ENCODE data around the gene NDC80. TPM values are rescaled to one million over a fixed set of nuclear protein-coding genes. Genes with fewer than 3 reads are reported as not detected.
"Not testable (repeated sequence)": the region's sequence is repeated elsewhere in the genome, so short reads cannot be mapped to it uniquely, and the experiment has no call there.

Gene NDC80
- total RNA-seq, 8 experiments from 2014 or later = 1.7 to 42.4 (median 4.3) TPM

- no peak for ATAC-seq (replicated peaks in 6 of 8)
- H3K4me1 ChIP-seq (replicated peaks in 1 of 2) = no peaks in the 10 kb centered on the region
- WGBS, 10 experiments = 40 to 100% (median 82%) methylated on average over 1 of the region's 1 CpG; no CpG with 5 or more reads in 2 of the 10 experiments
- in situ Hi-C loops (cut with MboI; ENCODE audit: low pct_unique_long_range_greater_than_20kb in 2 of 9, low sequenced_read_pairs in 9 of 9, unreplicated experiment in 9 of 9) = loop anchor here in 4 of 9 experiments (10.0 to 25.0 kb wide), 4 partner anchors 426 to 1676 kb away; no protein-coding TSS in a partner anchor
- H3K27ac ChIP-seq = no peak overlapping the region
- H3K4me3 ChIP-seq = no peak overlapping the region
Measured at GRCh38 chr18:2538236-2538635, 33.1 kb upstream of the NDC80 start.

- ATAC-seq (replicated peaks in 6 of 8) = no peak
- in situ Hi-C loops (cut with MboI; ENCODE audit: low pct_unique_long_range_greater_than_20kb in 2 of 9, low sequenced_read_pairs in 9 of 9, unreplicated experiment in 9 of 9) = loop anchor here in 4 of 9 experiments (10.0 to 25.0 kb wide), 4 partner anchors 427 to 1677 kb away; no protein-coding TSS in a partner anchor
- Histone ChIP-seq H3K4me3 (no peak overlapping the region), H3K27ac (no peak overlapping the region), H3K4me1 (replicated peaks in 1 of 2) (no peaks in the 10 kb centered on the region)
- WGBS, 10 experiments = 0 to 80% (median 30%) methylated on average over 1 of the region's 1 CpG; no CpG with 5 or more reads in 2 of the 10 experiments
Measured at GRCh38 chr18:2538844-2539243, 32.5 kb upstream of the NDC80 start.

DNA sequence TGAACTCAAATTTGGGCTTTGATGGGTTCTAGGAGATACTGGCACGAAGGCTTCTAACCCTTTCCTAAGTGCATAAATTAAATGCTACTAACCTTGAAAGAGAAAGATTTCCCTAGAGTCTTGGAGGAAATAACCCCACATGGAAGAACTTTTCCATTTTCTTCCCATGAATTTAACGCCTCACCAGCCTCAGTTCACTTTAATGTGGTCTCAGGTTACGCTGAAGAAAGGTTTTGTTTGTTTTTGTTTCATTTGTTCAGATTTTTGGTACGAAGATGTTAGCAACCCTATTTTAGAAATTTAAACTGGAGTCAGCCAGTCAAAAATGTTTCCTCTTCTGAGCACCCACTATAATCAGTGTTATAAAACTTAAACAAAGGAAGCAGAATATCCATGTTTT, 30.8 kb upstream of the NDC80 start:
- WGBS, 10 experiments = 75 to 100% (median 87%) methylated on average over 1 to 4 of the region's 4 CpGs
- Histone ChIP-seq H3K4me3 (no peak overlapping the region), H3K27ac (no peak overlapping the region), H3K4me1 (replicated peaks in 1 of 2) (no peaks in the 10 kb centered on the region)
- in situ Hi-C loops (cut with MboI; ENCODE audit: low pct_unique_long_range_greater_than_20kb in 2 of 9, low sequenced_read_pairs in 9 of 9, unreplicated experiment in 9 of 9) = loop anchor here in 4 of 9 experiments (25.0 kb wide), 3 partner anchors 428 to 1678 kb away; no protein-coding TSS in a partner anchor
- no peak for ATAC-seq (replicated peaks in 6 of 8)

- ATAC-seq (replicated peaks in 6 of 8) = peak in 3 of 8 experiments; percentile 27 to 39 (median 38)
- not testable (repeated sequence) for H3K4me1 ChIP-seq (replicated peaks in 1 of 2); H3K27ac ChIP-seq; H3K4me3 ChIP-seq
- WGBS, 10 experiments = no CpG with 5 or more reads among the region's 3 CpGs
- in situ Hi-C loops (cut with MboI; ENCODE audit: low pct_unique_long_range_greater_than_20kb in 2 of 9, low sequenced_read_pairs in 9 of 9, unreplicated experiment in 9 of 9) = loop anchor here in 4 of 9 experiments (25.0 kb wide), 3 partner anchors 430 to 1680 kb away; no protein-coding TSS in a partner anchor
Measured at GRCh38 chr18:2541925-2542563, 29.3 kb upstream of the NDC80 start.

- in situ Hi-C loops (cut with MboI; ENCODE audit: low pct_unique_long_range_greater_than_20kb in 2 of 9, low sequenced_read_pairs in 9 of 9, unreplicated experiment in 9 of 9) = loop anchor here in 4 of 9 experiments (25.0 kb wide), 3 partner anchors 433 to 1683 kb away; no protein-coding TSS in a partner anchor
Measured at GRCh38 chr18:2545155-2545554, 26.2 kb upstream of the NDC80 start.

DNA sequence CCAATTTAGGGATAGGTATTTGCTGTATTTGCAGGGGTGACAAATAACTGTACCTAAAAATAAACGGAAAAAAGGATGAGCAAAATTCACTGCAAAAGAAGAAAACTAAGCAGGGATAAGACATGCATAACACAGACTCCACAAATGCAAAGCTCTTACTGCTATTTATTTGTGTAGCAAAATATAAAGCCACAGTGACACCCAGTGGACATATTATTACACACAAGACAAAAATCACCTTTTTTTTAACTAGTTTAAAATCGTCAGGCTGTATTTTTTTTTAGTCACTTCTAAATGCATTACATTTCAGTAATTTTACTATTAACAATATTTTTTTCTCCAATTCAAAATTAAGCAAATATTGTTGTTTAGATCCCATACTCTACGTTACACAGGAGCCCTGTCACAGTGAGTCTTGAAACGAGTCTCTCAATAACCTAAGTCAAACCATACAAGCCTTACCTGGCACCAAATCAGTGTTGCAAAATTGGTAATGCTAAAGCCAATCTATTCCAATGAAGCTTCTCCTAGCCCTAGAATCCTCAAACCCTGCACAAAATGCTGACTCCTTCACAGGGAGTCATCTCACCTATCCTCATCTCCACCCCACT, 23.8 kb upstream of the NDC80 start:
- Histone ChIP-seq H3K4me1 (replicated peaks in 1 of 2) (no peaks in the 10 kb centered on the region), H3K27ac (no peak overlapping the region), H3K4me3 (no peak overlapping the region)
- ATAC-seq (replicated peaks in 6 of 8) = peak in 5 of 8 experiments; percentile 45 to 69 (median 63)
- in situ Hi-C loops (cut with MboI; ENCODE audit: low pct_unique_long_range_greater_than_20kb in 2 of 9, low sequenced_read_pairs in 9 of 9, unreplicated experiment in 9 of 9) = loop anchor here in 4 of 9 experiments (25.0 kb wide), 3 partner anchors 435 to 1685 kb away; no protein-coding TSS in a partner anchor
- 0 to 68% (median 40%) methylated on average over 1 to 4 of the region's 4 CpGs for WGBS, 10 experiments

More at GRCh38 chr18:2545155-2545554, 26.2 kb upstream of the NDC80 start:
- Histone ChIP-seq H3K4me3 (no peak overlapping the region), H3K27ac (no peak overlapping the region), H3K4me1 (replicated peaks in 1 of 2) (no peaks in the 10 kb centered on the region)
- no peak for ATAC-seq (replicated peaks in 6 of 8)
- WGBS, 10 experiments = 31 to 100% (median 87%) methylated on average over 2 of the region's 2 CpGs; no CpG with 5 or more reads in 2 of the 10 experiments

DNA sequence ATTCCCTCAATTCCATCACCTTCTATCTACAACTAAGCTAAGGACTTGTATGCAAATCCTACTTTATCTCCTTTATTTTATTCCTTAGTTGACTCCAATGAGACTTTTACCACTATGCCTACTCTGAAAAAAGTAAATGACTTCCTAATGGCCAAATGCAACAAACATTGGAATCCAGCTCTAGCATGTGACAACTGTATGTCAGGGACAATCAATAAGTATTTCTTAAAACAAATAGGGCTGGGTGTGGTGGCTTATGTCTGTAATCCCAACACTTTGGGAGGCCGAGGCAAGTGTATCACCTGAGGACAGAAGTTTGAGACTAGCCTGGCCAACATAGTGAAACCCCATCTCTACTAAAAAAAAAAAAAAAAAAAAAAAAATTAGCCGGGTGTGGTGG, 21.9 kb upstream of the NDC80 start:
- ATAC-seq (replicated peaks in 6 of 8) = no peak
- 83 to 100% (median 100%) methylated on average over 1 to 2 of the region's 2 CpGs; no CpG with 5 or more reads in 1 of the 10 experiments for WGBS, 10 experiments
- no peaks in the 10 kb centered on the region for H3K4me1 ChIP-seq (replicated peaks in 1 of 2)
- no peak overlapping the region for H3K4me3 ChIP-seq
- in situ Hi-C loops (cut with MboI; ENCODE audit: low pct_unique_long_range_greater_than_20kb in 2 of 9, low sequenced_read_pairs in 9 of 9, unreplicated experiment in 9 of 9) = loop anchor here in 4 of 9 experiments (25.0 kb wide), 3 partner anchors 437 to 1687 kb away; no protein-coding TSS in a partner anchor
- no peak overlapping the region for H3K27ac ChIP-seq

DNA sequence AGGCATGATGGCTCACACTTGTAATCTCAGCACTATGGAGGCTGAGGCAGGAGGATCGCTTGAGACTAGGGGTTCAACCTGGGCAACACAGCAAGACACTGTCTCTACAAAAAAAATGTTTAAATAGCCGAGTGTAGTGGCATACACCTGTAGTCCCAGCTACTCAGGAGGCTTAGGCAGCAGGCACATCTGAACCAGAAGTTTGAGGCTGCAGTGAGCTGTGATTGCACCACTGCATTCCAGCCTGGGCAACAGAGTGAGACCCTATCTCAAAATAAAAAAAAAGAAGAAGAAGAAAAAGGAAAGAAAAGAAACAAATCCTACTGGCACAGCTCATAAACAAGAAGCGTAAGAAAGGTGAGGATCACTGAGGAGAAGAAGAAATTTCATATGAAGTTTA, 19.9 kb upstream of the NDC80 start:
- H3K27ac ChIP-seq = no peak overlapping the region
- in situ Hi-C loops (cut with MboI; ENCODE audit: low pct_unique_long_range_greater_than_20kb in 2 of 9, low sequenced_read_pairs in 9 of 9, unreplicated experiment in 9 of 9) = loop anchor here in 4 of 9 experiments (25.0 kb wide), 1 partner anchor 1689 kb away; no protein-coding TSS in a partner anchor
- H3K4me1 ChIP-seq (replicated peaks in 1 of 2) = no peaks in the 10 kb centered on the region
- H3K4me3 ChIP-seq = no peak overlapping the region
- no peak for ATAC-seq (replicated peaks in 6 of 8)
- WGBS, 10 experiments = 44 to 100% (median 83%) methylated on average over 1 to 3 of the region's 3 CpGs

GRCh38 chr18:2554696-2555095, 16.7 kb upstream of the NDC80 start:
- in situ Hi-C loops (cut with MboI; ENCODE audit: low pct_unique_long_range_greater_than_20kb in 2 of 9, low sequenced_read_pairs in 9 of 9, unreplicated experiment in 9 of 9) = loop anchor here in 4 of 9 experiments (25.0 kb wide), 1 partner anchor 1692 kb away; no protein-coding TSS in a partner anchor
- H3K4me3 ChIP-seq = no peak overlapping the region
- WGBS, 10 experiments = 75 to 100% (median 93%) methylated on average over 1 to 4 of the region's 4 CpGs; no CpG with 5 or more reads in 1 of the 10 experiments
- no peak overlapping the region for H3K27ac ChIP-seq
- ATAC-seq (replicated peaks in 6 of 8) = no peak
- H3K4me1 ChIP-seq (replicated peaks in 1 of 2) = no peaks in the 10 kb centered on the region

GRCh38 chr18:2555895-2556294, 15.5 kb upstream of the NDC80 start:
- WGBS, 10 experiments = 20 to 100% (median 88%) methylated on average over 1 to 4 of the region's 4 CpGs; no CpG with 5 or more reads in 2 of the 10 experiments
- H3K4me3 ChIP-seq = no peak overlapping the region
- no peak overlapping the region for H3K27ac ChIP-seq
- ATAC-seq (replicated peaks in 6 of 8) = peak in 1 of 8 experiments; percentile 35
- in situ Hi-C loops (cut with MboI; ENCODE audit: low pct_unique_long_range_greater_than_20kb in 2 of 9, low sequenced_read_pairs in 9 of 9, unreplicated experiment in 9 of 9) = loop anchor here in 4 of 9 experiments (25.0 kb wide), 1 partner anchor 1694 kb away; no protein-coding TSS in a partner anchor
- no peaks in the 10 kb centered on the region for H3K4me1 ChIP-seq (replicated peaks in 1 of 2)

DNA sequence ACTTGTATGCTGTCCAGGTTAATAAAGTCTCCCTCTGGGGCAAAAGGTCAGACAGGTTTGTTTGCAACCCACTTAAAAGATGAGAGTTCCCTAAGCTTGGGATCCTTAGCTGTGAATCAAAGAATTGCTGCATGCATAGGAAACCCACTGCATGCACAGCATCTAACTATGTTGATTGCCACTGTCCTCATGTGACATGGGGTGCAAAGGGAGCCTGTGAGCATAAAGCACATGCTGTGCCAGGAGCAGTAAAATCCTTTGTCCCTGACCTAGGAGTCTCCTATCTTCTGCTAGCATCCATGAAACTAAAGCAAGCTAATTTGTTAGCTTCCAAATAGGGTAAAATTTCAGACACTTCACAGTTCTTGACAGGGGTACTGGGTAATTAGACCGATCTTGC, 13.8 kb upstream of the NDC80 start:
- in situ Hi-C loops (cut with MboI; ENCODE audit: low pct_unique_long_range_greater_than_20kb in 2 of 9, low sequenced_read_pairs in 9 of 9, unreplicated experiment in 9 of 9) = loop anchor here in 4 of 9 experiments (25.0 kb wide), 1 partner anchor 1695 kb away; no protein-coding TSS in a partner anchor
- Histone ChIP-seq H3K4me1 (replicated peaks in 1 of 2) (no peaks in the 10 kb centered on the region), H3K27ac (no peak overlapping the region), H3K4me3 (no peak overlapping the region)
- WGBS, 10 experiments = 40% methylated on average over 1 of the region's 1 CpG; no CpG with 5 or more reads in 9 of the 10 experiments
- ATAC-seq (replicated peaks in 6 of 8) = peak in 2 of 8 experiments; percentile 26 to 51

- no peak for ATAC-seq (replicated peaks in 6 of 8)
- in situ Hi-C loops (cut with MboI; ENCODE audit: low pct_unique_long_range_greater_than_20kb in 2 of 9, low sequenced_read_pairs in 9 of 9, unreplicated experiment in 9 of 9) = loop anchor here in 4 of 9 experiments (25.0 kb wide), 1 partner anchor 1697 kb away; no protein-coding TSS in a partner anchor
- H3K4me1 ChIP-seq (replicated peaks in 1 of 2) = no peaks in the 10 kb centered on the region
- WGBS, 10 experiments = 78 to 100% (median 100%) methylated on average over 1 of the region's 1 CpG; no CpG with 5 or more reads in 1 of the 10 experiments
- no peak overlapping the region for H3K27ac ChIP-seq
- H3K4me3 ChIP-seq = no peak overlapping the region
Measured at GRCh38 chr18:2559249-2559648, 12.1 kb upstream of the NDC80 start.

DNA sequence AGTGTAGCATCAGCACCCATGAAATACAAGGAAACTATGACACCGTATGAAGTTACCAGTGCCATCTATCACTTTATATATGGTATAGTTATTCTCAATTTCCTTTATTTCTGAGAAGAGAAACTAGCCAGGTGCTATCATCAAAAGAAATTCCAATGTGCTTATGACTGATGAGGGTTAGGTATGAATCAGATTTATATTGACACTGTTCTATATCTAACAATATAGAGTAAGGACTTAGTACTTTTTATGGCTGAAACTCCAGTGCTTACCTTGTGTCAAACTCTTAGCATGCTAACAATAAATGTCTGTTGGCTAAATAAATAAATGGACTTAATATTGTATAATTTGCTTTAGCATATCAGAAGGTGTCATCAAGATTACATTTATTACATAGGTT, 7.0 kb upstream of the NDC80 start:
- Histone ChIP-seq H3K4me3 (no peak overlapping the region), H3K27ac (no peak overlapping the region), H3K4me1 (replicated peaks in 1 of 2) (no peaks in the 10 kb centered on the region)
- in situ Hi-C loops (cut with MboI; ENCODE audit: low pct_unique_long_range_greater_than_20kb in 2 of 9, low sequenced_read_pairs in 9 of 9, unreplicated experiment in 9 of 9) = loop anchor here in 4 of 9 experiments (25.0 kb wide), 1 partner anchor 1702 kb away; no protein-coding TSS in a partner anchor
- 80 to 100% (median 100%) methylated on average over 1 of the region's 1 CpG; no CpG with 5 or more reads in 3 of the 10 experiments for WGBS, 10 experiments
- ATAC-seq (replicated peaks in 6 of 8) = no peak

Data from motor neuron (in vitro differentiated cells).